ENCODE results near the gene CLCN6.

CLCN6 gene

DNA sequence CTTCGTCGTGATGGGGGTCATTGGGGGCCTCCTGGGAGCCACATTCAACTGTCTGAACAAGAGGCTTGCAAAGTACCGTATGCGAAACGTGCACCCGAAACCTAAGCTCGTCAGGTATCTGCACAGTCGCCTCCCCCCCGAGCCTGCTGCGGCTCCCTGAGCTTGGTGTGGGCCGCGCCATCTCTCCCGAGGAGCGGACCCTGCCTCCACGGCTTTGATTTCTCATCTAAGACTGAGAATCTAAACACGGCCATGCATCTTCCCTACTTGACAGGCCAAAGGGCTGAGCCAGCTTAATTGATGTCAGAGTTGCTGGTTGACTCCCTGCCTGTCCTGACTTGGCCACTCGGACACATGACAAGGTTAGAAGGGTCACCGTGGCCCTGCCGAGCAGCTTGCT is 22.5 kb downstream of the CLCN6 start:
- no peak for DNase-seq (ENCODE audit: low spot score)

DNA sequence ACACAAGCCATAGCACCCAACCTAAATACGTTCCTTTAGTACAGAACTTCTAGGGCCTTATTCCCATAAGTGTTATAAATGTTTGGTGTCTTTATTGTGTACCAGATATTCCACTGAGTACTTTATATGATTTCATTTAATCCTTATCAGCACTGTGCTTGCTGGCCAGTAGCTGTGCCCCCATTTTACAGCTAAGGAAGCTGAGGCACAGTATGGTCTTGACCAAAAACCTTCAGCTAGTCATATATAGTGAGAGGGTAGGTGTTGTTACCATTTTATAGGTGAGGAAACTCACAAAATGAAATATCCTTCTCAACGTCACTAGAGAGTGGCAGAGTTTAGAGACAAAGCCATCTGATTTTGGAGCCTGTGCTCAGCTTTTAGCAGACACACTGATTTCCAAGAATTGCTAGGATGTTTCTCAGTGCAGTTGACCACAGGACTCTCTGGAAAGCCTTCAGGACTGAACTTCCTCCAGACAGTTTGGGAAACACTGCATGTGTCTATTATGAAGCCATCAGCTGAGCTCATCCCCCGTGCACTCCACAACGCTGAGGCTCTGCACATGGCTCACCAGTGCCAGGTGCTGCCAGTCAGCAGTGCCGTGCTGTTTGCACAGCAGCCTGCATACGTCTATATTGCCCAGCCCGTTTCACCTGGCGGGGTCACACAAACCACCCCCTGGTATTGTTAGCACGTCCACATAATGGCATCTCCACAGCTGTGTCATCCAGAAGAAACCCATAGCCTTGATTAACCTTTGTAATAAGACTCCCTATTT is 26.1 kb downstream of the CLCN6 start:
- no peak for DNase-seq (ENCODE audit: low spot score)

GRCh38 chr1:11833497-11833896 is 27.5 kb downstream of the CLCN6 start:
- DNase-seq (ENCODE audit: low spot score), result no peak

DNA sequence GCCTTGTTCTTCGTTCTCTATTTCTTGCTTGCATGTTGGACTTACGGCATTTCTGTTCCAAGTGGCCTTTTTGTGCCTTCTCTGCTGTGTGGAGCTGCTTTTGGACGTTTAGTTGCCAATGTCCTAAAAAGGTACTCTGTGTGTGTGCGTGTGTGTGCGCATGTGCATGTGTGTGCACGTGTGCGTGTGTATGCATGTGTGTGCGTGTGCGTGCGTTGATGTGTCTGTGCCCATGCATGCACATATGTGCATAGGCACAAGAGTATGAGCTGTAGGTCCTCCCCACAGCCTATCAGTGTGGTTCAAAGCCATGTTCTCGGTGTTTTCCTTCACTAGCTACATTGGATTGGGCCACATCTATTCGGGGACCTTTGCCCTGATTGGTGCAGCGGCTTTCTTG is 27.9 kb downstream of the CLCN6 start:
- no peak for DNase-seq (ENCODE audit: low spot score)

DNA sequence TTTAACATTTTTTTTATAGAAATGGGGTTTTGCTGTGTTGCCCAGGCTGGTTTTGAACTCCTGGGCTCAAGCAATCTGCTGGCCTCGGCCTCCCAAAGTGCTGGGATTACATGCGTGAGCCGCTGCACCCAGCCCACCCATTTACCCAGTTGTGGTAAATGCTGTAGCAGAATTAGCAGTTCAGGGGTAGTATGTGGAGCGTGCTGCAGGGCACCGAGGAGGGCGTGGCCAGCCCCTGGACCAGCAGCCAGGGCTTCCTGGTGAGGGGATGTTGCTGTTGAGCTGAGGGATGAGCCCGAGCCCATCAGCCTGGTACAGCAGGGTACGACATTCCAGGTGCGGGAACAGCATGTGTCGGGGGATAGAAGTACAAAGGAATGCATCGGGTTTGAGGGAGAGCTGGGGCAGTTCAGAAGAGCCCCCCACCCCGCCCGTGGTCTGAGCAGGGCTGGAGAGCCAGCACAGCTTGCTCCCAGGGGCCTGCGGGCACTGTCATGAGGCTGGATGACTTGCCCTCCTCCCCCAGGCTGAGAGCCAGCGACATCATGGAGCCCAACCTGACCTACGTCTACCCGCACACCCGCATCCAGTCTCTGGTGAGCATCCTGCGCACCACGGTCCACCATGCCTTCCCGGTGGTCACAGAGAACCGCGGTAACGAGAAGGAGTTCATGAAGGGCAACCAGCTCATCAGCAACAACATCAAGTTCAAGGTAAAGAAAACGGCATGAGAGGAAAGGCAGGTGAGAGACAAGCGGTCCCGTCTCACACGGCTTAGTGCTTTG is 29.6 kb downstream of the CLCN6 start:
- no peak for DNase-seq (ENCODE audit: low spot score)

DNA sequence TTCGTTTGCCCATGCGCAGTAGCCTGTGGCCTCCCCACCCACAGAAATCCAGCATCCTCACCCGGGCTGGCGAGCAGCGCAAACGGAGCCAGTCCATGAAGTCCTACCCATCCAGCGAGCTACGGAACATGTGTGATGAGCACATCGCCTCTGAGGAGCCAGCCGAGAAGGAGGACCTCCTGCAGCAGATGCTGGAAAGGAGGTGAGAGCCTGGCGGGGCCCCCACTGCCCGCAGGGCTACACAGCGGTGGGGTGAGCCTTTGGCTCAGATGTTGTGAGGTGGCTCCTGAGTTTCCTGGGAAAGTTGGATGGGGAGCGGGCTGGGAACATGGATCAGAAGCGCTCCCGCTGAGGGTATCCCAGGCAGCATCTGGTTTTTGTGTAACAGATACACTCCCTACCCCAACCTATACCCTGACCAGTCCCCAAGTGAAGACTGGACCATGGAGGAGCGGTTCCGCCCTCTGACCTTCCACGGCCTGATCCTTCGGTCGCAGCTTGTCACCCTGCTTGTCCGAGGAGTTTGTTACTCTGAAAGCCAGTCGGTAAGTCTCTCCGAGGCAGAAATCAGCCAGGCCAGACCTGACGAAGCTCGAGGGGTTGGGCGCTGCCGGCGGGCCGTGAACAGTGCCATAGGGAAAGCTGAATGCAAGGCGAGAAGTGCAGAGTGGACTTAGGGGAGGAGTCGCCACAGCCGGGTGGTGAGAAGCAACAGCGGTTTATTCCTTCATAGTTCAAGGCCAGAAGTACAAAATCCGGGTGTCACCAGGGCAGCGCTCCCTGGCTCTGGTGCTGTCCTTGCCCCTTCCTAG is 31.2 kb downstream of the CLCN6 start:
- DNase-seq (ENCODE audit: low spot score), result no peak

DNA sequence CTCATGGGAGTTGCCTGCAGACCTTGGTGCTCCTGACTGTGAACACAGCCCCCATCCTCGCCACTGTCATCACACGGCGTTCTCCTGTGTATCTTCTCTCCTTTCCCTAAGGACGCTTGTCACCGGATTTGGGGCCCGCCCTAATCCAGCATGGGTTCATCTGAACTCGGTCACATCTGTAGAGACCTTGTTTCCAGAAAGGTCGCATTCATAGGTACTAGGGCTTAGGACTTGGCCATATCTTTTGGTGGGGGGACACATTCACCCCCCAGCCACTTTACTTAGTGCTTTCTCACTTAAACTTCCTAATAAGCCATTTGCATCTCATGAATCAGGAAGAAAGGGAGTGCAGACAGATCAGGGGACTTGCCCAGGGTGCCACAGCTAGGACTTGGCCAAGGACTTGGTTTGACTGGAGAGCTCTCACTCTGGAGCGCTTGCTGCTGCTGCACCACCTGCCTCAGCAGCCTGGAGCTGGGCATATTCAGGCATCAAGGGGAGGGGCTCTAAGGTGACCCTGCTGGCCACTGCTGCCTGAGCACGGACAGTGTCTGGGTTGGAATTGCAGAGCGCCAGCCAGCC is 31.9 kb downstream of the CLCN6 start:
- no peak for DNase-seq (ENCODE audit: low spot score)

GRCh38 chr1:11838349-11839272 is 32.6 kb downstream of the CLCN6 start:
- peak; percentile 73 for DNase-seq (ENCODE audit: low spot score)

DNA sequence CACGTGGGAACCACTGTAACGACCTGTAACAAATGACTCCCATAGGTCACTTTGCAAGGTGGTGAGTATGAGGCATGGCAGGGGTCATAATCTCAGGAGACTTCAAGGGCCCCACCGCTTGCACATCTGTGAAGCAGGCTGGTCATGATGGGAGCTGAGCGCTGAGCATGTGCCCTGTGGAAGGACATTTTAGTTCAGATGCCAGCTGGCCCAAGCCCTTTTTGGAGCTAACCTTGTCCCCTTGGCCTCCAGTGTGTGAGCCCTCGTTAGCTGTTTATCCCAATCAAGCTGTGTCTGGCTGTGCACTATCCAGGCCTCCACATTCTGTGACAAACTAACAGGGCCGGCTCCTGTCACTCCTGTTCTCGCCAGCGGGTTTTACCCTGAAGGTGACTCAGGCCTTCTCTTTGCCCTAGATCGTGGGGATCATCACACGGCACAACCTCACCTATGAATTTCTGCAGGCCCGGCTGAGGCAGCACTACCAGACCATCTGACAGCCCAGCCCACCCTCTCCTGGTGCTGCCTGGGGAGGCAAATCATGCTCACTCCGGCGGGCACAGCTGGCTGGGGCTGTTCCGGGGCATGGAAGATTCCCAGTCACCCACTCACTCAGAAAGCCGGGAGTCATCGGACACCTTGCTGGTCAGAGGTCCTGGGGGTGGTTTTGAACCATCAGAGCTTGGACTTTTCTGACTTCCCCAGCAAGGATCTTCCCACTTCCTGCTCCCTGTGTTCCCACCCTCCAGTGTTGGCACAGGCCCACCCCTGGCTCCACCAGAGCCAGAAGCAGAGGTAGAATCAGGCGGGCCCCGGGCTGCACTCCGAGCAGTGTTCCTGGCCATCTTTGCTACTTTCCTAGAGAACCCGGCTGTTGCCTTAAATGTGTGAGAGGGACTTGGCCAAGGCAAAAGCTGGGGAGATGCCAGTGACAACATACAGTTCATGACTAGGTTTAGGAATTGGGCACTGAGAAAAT is 34.0 kb downstream of the CLCN6 start:
- DNase-seq (ENCODE audit: low spot score), result no peak

GRCh38 chr1:11841245-11842153 is 35.5 kb downstream of the CLCN6 start:
- no peak for DNase-seq (ENCODE audit: low spot score)

DNA sequence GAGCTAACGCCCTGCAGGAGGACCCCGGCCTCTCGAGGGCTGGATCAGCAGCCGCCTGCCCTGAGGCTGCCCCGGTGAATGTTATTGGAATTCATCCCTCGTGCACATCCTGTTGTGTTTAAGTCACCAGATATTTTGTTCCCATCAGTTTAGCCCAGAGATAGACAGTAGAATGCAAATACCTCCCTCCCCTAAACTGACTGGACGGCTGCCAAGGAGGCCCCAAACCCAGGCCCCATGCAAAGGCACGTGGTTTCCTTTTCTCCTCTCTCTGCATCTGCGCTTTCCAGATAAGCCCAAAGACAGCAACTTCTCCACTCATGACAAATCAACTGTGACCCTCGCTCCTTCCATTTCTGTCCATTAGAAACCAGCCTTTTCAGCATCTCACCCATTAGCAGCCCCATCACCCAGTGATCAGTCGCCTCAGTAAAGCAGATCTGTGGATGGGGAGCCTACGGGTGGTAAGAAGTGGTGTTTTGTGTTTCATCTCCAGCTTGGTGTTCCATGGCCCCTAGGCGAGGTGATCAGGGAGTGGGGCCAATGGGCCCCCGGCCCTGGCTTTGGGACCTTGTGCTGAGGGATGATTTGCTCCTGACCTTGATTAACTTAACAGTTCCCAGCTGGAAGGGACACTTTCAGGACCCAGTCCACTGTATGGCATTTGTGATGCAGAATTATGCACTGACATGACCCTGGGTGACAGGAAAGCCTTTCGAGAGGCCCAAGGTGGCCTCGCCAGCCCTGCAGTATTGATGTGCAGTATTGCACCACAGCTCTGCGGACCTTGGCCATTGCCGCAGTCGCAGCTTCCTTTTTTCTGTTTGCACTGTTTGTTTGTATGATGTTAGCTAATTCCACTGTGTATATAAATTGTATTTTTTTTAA is 36.4 kb downstream of the CLCN6 start:
- DNase-seq (ENCODE audit: low spot score), result no peak

- DNase-seq (ENCODE audit: low spot score), result no peak
Observed at GRCh38 chr1:11845641-11846335, 39.8 kb downstream of the CLCN6 start.

DNA sequence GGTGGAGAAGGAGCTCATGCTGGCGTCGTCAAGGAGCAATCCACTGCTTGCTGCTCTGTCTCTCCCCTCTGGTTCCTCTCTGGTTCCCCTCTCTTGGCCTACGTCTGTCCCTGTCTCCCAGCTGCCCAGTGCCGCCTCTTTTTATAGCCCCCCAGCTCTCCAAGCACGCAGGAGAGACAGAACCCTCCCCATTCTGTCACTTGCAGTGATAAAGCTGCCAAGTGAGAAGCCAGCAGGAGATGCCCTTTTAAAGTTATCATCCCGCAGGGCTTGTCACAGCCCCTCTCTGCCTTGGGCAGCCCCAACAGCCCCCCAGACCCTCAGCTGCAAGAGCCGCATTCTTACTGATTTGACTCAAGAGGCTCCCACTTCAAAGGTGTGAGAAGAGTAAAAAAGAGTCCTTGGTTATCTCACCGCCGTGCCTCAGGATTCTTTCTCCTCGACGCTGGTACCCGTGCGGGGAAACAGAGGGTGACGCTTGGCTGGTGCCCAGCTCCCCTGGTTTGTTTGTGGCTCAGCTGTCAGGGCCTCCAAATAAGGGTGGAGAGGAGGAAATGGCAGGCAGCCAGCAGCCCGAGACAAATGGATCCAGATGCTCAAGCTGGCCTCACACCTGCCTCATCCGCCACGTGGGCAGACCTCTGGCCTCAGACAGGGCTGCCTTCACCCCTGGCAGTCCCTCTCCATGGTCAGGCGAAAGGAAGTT is 41.8 kb downstream of the CLCN6 start, which contains the start of gene NPPA:
Gene NPPA, minus strand, starts transcription at position 117 of the 706 bp plus-strand sequence. Its CDS starts 99 bp downstream, at position 18.
- no peak for DNase-seq (ENCODE audit: low spot score)

- no peak for DNase-seq (ENCODE audit: low spot score)
Observed at GRCh38 chr1:11848373-11848700, 42.3 kb downstream of the CLCN6 start.

- no peak for DNase-seq (ENCODE audit: low spot score)
Observed at GRCh38 chr1:11850156-11850555, 44.2 kb downstream of the CLCN6 start.

DNA sequence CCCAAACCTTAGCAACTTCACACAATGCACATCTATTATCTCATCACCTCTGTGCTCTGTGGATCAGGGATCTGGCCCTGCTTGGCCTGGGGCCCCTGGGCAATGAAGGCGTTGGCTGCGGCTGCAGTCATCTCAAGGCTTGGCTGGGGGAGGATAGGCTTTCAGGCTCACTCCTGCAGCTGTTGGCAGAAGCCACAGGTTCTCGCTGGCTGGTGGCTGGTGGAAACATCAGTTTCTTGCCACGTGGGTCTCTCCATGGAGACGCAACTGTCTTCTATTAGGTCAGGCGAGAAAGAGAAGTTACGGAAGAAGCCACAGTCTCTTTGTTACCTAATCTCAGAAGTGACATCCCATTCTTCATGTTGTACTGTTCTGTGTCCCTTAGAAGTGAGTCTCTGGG is 45.2 kb downstream of the CLCN6 start:
- DNase-seq (ENCODE audit: low spot score), result no peak

DNA sequence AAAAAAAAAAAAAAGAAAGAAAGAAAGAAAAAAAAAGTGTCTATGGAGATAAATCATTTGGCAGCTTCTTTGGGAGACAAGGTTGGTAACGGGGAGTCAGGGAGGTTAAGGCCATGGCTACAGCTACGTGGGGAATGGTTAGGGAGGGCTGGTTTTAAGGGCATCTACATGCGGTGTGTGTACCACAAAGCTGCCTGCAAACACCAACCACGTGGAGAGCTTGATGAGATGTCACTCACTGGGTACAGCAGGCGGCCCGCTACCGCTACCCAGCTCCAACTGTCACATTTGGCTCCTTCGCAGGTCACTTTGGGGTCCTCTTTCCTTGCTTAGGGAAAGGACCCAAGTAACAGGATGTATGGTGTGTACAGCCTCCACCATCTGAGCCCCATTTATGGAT is 48.5 kb downstream of the CLCN6 start:
- no peak for DNase-seq (ENCODE audit: low spot score)
